Large intestine (tissue), 3 donors: ENCODE results near the gene ZMYND8. TPM values are rescaled to one million over a fixed set of nuclear protein-coding genes. Genes with fewer than 3 reads are reported as not detected.

ENCODE experiments used
- DNase-seq, 2 donors: peaks; one replicate each; pipeline versions ENCODE4 v3.0.0 to v3.0.0-alpha.2; 2013
- H3K27ac ChIP-seq: one replicate; pipeline ENCODE4 v1.5.1; 2013; ENCODE audit warnings: low read length
- H3K27me3 ChIP-seq: 2 replicates; pipeline ENCODE4 v1.6.1; 2013; ENCODE audit warnings: low read length; ENCODE audit not compliant: control insufficient read depth, insufficient read depth
- H3K36me3 ChIP-seq: 2 replicates; pipeline ENCODE4 v1.6.1; 2013; ENCODE audit warnings: low read length; ENCODE audit not compliant: control insufficient read depth, insufficient read depth
- H3K4me1 ChIP-seq: one replicate; pipeline ENCODE4 v1.6.1; 2013; ENCODE audit warnings: low read length; ENCODE audit not compliant: control insufficient read depth, insufficient read depth
- H3K4me3 ChIP-seq: one replicate; pipeline ENCODE4 v1.5.1; 2013; ENCODE audit warnings: low read length
- H3K9me3 ChIP-seq: one replicate; pipeline ENCODE4 v1.6.1; 2013; ENCODE audit warnings: mild to moderate bottlenecking, low read depth, low read length, moderate library complexity; ENCODE audit not compliant: control insufficient read depth
- WGBS: methylation state at CpG from one replicate; pipeline ENCODE4 v1.1.5; 2013; ENCODE audit warnings: low lambda C conversion rate; ENCODE audit not compliant: insufficient coverage; 5-methylcytosine and 5-hydroxymethylcytosine counted together
- polyA plus RNA-seq: library from polyadenylated mRNA; unstranded; fragments of 120-200 nt; gene quantifications from one replicate; pipeline ENCODE4 v1.2.1, GENCODE V29; 2013

The ZMYND8 gene
- polyA plus RNA-seq, 1 donor: 25.5 TPM

DNA sequence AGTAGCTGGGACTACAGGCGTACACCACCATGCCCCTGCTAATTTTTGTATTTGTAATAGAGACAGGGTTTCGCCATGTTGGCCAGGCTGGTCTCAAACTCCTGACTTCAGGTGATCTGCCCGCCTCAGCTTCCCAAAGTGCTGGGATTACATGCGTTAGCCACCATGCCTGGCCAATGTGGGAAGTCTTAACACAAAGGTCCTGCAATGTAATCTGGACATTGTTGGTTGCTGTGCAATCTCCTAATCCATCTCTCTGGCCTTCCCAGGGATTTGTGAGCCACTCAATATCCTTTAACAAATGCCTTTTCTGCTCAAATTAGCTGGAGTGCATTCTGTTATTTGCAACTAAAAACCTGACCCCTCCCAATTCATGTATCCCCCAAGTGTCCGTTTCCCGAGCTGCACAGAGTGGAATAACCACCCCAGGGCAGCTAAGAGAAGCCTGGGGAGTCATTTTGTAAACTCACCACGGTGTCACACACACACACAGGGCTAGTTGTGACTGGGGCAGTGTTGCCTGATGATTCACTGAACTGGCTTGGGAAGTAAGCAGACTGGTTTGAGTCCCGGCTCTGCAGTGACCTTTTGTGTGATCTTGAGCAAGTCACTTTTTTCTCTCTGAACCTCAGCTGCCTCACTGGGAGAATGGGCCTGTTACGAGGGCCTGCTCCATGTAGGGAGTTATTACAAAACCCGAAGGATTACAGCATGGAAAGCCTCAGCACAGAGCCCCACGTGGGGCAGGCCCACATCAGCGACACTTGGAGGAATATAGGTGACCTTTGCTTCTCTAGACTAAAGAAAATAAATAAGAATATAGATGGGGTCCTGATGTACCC lies 152.3 kb downstream of the ZMYND8 start:
- H3K27me3 ChIP-seq: no peaks in the 10 kb centered on the region
- H3K9me3 ChIP-seq: no peaks in the 10 kb centered on the region
- WGBS: 80% methylated on average over 1 of the region's 12 CpGs
- H3K27ac ChIP-seq: no peak overlapping the region
- peaks cover 9% of the 10 kb centered on the region for H3K4me1 ChIP-seq
- no peak overlapping the region for H3K4me3 ChIP-seq
- H3K36me3 ChIP-seq: peaks cover 9% of the 10 kb centered on the region
- DNase-seq: peak; percentile 45 to 70

DNA sequence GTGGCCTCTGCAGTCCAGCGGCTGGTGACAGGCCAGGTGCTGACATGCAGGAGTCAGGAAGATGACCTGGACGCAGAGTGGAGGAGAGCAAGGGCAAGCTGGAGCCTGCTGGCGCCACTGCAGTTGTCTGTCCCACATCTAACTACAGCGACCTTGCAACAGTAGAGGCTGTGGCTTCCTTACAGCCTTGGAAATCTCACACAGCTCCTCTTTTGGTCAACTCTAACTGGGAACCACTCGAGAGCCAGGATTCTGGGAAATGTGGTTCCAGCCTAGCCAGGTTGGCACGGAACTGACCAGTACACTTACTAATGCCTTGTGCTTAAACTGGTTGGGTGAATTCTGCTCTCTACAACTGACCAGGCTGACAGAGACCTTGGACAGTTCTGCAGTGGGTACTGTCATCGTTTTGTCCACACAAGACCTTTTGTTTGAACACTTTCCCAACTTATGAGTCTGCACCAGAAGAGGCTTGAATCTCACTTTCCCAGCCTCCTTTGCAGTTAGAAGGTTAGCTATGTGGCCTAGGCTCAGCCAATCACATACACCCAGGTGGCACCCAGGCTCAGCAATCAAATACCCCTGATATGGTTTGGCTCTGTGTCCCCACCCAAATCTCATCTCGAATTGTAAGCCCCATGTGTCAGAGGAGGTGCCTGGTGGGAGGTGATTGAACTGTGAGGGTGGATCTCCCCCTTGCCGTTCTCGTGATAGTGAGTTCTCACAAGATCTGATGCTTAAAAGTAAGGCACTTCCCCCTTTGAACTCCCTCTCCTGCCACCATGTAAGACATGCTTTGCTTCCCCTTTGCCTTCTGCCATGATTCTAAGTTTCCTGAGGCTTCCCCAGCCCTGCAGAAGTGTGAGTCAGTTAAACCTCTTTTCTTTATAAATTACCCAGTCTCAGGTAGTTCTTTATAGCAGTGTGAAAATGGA lies 153.5 kb downstream of the ZMYND8 start:
- DNase-seq: no peak
- H3K4me1 ChIP-seq: peaks cover 9% of the 10 kb centered on the region
- no peaks in the 10 kb centered on the region for H3K36me3 ChIP-seq
- H3K9me3 ChIP-seq: no peaks in the 10 kb centered on the region
- H3K4me3 ChIP-seq: no peak overlapping the region
- no peaks in the 10 kb centered on the region for H3K27me3 ChIP-seq
- H3K27ac ChIP-seq: no peak overlapping the region
- WGBS: no CpG with 5 or more reads among the region's 10 CpGs

DNA sequence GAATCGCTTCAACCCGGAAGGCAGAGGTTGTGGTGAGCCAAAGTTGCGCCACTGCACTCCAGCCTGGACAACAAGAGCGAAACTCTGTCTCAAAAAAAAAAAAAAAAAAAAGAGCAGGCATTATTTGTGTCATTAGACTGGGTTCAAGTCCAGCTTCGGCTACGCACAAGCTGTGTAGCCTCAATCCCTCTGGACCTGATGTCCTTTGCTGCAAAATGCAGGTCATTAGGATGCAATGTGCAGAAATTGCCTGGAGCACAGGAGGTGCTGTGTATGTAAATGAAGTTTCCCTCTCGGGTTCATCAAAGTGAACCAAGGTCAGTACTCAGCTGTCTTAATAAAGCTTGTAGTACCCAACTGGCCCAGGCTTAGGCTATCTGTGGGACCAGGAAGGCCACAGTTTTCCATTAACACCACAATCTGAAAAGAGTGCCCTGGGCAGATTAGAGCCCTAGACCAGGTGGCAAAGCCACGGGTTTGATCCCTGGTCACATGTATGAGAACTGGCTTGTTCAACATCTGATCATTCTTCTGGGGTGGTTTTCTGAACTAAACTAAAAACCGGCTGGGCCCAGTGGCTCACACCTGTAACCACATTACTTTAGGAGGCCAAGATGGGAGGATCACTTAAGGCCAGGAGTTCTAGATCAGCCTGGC lies 155.3 kb downstream of the ZMYND8 start:
- Histone ChIP-seq H3K27me3 (no peaks in the 10 kb centered on the region), H3K36me3 (no peaks in the 10 kb centered on the region), H3K9me3 (no peaks in the 10 kb centered on the region), H3K4me1 (peaks cover 9% of the 10 kb centered on the region), H3K4me3 (no peak overlapping the region), H3K27ac (no peak overlapping the region)
- no peak for DNase-seq
- no CpG with 5 or more reads among the region's 9 CpGs for WGBS

DNA sequence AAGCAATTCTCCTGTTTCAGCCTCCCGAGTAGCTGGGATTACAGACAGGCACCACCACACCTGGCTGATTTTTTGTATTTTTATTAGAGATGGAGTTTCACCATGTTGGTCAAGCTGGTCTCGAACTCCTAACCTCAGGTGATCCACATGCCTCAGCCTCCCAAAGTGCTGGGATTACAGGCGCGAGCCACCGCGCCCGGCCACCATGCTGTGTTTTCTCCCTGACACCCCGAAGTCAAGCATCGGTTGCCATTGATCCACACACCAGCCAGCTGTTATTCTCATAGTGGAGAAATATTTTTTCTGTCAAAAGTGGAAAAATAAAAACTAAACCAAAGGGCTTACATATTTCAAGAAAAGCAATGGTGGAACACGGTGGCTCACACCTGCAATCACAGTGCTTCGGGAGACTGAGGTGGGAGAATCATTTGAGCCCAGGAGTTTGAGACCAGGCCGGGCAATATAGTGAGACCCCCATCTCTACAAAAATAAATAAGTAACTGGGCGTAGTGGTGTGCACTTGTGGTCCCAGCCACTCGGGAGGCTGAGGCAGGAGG lies 157.4 kb downstream of the ZMYND8 start:
- Histone ChIP-seq H3K4me1 (peaks cover 9% of the 10 kb centered on the region), H3K4me3 (no peak overlapping the region), H3K9me3 (no peaks in the 10 kb centered on the region), H3K36me3 (no peaks in the 10 kb centered on the region), H3K27me3 (no peaks in the 10 kb centered on the region), H3K27ac (no peak overlapping the region)
- DNase-seq: no peak
- no CpG with 5 or more reads among the region's 14 CpGs for WGBS

DNA sequence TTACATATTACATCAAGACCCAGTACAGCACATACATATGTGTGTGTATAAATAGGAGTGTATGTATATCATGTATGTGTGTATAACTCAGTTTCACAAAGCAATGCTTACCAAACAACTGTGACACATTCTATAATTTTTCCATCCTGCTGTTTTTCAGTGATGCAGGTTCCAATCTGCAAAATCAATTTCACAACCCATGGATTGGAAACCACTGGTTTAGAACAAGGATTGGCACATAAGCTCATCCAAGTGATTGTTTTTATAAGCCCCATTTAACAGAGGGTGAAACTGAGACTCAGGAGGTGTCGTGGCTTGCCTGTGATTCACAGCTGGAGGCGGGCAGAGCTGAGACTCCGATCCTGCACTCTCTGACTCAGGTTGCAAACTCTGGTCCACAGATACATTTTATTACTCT lies 158.2 kb downstream of the ZMYND8 start:
- H3K27ac ChIP-seq: no peak overlapping the region
- no CpG with 5 or more reads among the region's 3 CpGs for WGBS
- DNase-seq: peak; percentile 31 to 50
- no peaks in the 10 kb centered on the region for H3K36me3 ChIP-seq
- H3K9me3 ChIP-seq: no peaks in the 10 kb centered on the region
- no peak overlapping the region for H3K4me3 ChIP-seq
- no peaks in the 10 kb centered on the region for H3K27me3 ChIP-seq
- peaks cover 9% of the 10 kb centered on the region for H3K4me1 ChIP-seq

DNA sequence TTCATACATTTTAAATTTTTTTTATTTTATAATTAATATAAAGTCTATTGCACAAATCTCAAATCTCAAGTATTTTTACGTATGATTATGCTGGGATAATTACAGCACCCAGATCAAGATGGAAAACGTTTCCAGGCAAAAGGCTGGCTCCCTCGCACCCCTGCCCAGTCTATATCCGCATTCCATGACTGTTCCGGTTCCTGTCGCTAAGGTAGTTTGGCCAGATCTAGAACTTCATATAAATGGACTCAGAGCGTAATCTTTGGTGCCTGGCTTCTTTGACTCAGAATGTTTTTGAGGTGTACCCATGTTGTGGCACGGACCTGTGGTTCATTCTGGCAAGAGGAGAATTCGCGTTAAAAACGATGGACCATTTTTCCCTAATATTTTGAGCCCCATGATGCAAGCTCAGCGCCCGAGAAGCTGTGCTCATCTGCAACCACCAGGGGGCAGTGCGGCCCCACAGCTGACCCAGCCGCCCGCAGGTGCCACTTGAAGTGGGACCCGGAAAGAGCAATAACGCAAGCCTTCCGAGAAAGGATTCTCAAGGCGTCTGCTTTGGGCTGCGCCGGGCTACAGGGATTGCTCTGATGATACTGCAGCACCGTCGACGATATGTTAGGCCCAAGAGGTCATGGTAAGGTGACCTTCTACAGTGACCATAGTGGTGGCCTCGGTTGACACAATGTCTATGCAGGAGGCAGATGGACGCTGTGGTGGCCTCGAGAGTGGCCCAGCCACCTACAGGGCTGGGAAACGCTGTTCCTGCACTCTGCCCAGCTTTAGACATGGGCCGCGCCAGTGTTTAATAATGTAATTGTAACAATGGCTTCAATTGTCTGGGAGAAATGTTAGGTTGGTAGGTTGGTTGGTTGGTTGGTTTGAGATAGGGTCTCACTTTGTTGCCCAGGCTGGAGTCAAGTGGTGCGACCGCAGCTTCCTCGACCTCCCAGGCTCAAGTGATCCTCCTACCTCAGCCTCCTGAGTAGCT lies 160.1 kb downstream of the ZMYND8 start:
- DNase-seq: peak; percentile 51
- H3K4me3 ChIP-seq: no peak overlapping the region
- H3K9me3 ChIP-seq: no peaks in the 10 kb centered on the region
- H3K36me3 ChIP-seq: no peaks in the 10 kb centered on the region
- H3K27ac ChIP-seq: no peak overlapping the region
- H3K27me3 ChIP-seq: no peaks in the 10 kb centered on the region
- WGBS: no CpG with 5 or more reads among the region's 34 CpGs
- peaks cover 8% of the 10 kb centered on the region for H3K4me1 ChIP-seq

DNA sequence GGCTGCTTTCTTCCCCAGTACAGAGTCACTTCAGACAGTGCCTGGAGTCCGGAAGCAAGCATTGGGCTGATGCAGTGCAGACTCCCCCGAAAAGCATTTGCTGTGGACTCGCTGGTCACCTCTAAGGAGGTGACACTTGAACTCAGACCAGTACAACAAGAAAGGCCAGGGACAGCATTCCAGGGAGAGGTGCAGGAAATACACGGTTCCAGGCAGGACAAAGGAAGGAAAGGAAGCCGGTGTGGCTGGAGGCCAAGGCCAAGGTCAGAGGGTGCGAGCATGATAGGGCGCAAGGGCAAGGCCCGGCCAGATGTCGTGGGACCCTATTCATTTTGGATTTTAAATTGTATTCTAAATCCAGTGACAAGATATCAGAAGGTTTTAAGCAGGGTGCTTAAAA lies 160.9 kb downstream of the ZMYND8 start:
- no peak overlapping the region for H3K27ac ChIP-seq
- no peak overlapping the region for H3K4me3 ChIP-seq
- no peak for DNase-seq
- no peaks in the 10 kb centered on the region for H3K27me3 ChIP-seq
- WGBS: 80% methylated on average over 2 of the region's 9 CpGs
- no peaks in the 10 kb centered on the region for H3K36me3 ChIP-seq
- peaks cover 3% of the 10 kb centered on the region for H3K4me1 ChIP-seq
- no peaks in the 10 kb centered on the region for H3K9me3 ChIP-seq

DNA sequence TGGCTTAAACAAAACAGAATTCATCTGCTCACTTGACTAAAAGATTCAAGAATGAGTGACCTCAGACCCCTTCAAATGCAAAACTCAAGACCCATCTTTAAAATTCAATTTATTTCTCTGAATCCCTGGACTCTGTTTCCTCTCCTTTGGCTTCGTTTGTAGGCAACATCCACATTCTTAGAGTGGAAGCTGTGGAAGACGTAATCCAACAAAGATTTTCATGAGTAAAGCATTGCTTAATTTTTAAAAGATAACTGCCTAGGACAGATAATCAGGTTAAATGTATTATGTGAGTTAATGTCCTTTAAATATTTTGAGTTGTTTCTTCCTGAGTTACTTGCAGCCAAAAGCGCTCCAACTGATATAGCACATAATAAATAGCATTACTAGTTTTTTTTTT lies 164.5 kb downstream of the ZMYND8 start:
- H3K27ac ChIP-seq: no peak overlapping the region
- no peaks in the 10 kb centered on the region for H3K4me1 ChIP-seq
- no peaks in the 10 kb centered on the region for H3K36me3 ChIP-seq
- H3K4me3 ChIP-seq: no peak overlapping the region
- no peaks in the 10 kb centered on the region for H3K27me3 ChIP-seq
- no peaks in the 10 kb centered on the region for H3K9me3 ChIP-seq
- WGBS: 100% methylated on average over 2 of the region's 3 CpGs
- no peak for DNase-seq

DNA sequence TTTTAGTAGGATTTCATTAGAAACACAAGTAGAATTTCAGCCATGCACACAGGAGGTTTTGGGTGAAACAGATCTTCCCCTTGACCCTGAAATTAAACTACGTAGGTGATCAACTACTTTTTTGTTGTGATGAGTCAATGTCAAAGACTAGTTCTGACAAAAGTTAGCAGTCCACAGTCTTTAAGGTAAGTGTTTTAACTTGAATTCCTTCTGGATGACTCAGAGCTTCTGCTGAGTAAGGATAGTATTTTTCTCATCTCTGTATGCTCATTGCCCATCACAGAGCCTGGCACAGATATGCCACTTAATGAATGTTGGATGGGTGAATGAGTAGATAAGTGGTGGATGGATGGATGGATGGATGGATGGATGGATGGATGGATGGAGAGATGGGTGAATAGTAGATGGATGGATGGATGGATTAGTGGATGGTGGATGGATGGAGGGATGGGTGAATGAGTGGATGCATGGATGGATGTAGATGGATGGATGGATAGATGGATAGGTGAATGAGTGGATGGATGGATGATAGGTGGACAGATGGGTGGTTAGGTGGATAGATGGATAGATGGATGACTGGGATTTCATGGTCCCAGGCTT lies 165.3 kb downstream of the ZMYND8 start:
- Histone ChIP-seq H3K4me3 (no peak overlapping the region), H3K4me1 (no peaks in the 10 kb centered on the region), H3K9me3 (no peaks in the 10 kb centered on the region), H3K27ac (no peak overlapping the region), H3K27me3 (no peaks in the 10 kb centered on the region), H3K36me3 (no peaks in the 10 kb centered on the region)
- DNase-seq: no peak
- WGBS: no CpG with 5 or more reads among the region's 1 CpG
